Stimulated activated CD8-positive, alpha-beta memory T cell treated with anti-CD3 and anti-CD28 coated beads, Interleukin-15, amount 100 ng/mL, for 4 hours (primary cell): ENCODE results near the gene CCDC187.
"Not testable (repeated sequence)": the region's sequence is repeated elsewhere in the genome, so short reads cannot be mapped to it uniquely, and the experiment has no call there.

Experiments used
- DNase-seq, 2 donors: peaks; one replicate each; pipeline ENCODE4 v3.0.0-alpha.2; 2020; ENCODE audit warnings: low read depth in 2 of 2

CCDC187 gene

GRCh38 chr9:136303825-136304416, at the start of gene CCDC187:
Gene CCDC187 (minus strand): TSS chr9:136304094. CDS start chr9:136303830, 264 bp downstream.
- DNase-seq, result no peak

- DNase-seq, result no peak
Measured at GRCh38 chr9:136353088-136353487, 49.2 kb upstream of the CCDC187 start.

DNA sequence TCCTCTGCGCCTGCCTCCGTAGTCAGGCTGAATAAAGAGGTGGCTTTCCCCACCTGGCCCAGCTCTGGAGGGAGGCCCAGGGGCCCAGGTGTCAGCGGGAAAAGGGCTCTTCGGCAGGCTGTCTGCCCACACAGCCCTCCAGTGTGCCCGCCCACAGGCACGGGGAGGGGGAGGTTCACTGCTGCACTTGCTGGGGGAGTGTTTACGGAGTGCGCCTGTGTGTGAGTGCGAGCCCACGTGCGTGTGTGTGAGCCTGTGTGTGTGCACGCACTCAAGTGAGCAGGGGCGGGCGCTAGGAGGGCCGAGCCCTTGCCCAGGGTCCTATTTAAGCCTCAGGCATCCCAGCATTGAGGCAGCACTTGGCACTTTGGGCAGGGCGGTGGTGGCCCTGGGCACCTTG, 48.8 kb upstream of the CCDC187 start:
- DNase-seq, result no peak

DNA sequence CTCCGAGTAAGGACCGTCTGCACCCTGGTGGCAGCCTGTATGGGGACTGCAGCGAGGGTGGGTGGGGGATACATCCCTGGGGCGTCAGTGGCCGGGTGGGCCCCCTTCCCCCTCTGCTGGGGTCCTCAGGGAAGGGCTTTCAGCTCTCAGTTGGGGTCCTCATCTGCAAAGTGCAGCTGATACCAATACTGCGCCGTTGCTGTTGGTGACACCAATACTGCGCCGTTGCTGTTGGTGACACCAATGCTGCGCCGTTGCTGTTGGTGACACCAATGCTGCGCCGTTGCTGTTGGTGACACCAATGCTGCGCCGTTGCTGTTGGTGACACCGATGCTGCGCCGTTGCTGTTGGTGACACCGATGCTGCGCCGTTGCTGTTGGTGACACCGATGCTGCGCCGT, 48.0 kb upstream of the CCDC187 start:
- DNase-seq, result not testable (repeated sequence)

DNA sequence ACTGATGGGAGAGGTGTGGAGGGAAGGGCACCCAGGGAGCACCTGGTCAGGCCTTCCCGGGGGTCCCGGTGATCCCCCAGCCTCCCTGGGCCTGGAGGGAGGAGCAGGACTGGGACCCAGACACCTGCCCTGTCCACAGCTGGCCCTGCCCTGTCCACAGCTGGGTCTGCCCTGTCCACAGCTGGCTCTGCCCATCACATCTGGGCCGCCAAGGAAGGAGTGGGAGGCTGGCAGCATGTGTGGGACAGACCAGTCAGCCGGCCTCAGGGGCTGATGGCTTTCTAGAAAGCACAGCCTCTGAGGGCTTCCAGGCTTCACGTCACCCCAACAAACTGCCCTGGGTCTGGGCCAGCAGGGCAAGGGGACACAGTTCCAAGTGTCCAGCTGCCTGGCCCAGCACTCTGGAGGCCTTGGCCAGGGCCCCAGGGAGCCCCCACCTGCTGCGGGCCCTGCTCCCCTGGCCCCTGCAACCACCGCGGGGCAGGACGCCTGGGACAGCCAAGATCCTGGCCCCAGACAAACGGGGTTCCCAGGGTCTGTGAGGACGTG, 47.4 kb upstream of the CCDC187 start:
- no peak for DNase-seq

DNA sequence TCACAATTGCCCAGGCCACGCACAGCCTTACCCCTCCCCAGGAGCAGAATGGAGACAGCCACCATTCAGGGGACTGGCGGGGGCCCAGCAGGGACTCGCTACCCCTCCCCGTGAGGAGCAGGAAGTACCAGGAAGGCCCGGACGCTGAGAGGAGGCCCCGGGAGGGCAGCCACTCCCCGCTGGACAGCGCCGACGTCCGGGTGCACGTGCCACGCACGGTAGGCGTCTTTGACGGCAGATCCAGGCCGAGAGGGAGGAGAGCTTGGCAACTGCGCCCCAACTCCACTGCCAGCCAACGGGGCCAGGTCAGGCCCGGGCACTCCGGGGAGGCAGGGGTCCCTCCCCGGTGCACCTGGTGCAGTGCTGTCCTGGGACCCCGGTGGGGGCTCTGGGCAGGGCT, 45.7 kb upstream of the CCDC187 start:
- DNase-seq, result no peak

- DNase-seq, result no peak
Measured at GRCh38 chr9:136348691-136349090, 44.8 kb upstream of the CCDC187 start.

DNA sequence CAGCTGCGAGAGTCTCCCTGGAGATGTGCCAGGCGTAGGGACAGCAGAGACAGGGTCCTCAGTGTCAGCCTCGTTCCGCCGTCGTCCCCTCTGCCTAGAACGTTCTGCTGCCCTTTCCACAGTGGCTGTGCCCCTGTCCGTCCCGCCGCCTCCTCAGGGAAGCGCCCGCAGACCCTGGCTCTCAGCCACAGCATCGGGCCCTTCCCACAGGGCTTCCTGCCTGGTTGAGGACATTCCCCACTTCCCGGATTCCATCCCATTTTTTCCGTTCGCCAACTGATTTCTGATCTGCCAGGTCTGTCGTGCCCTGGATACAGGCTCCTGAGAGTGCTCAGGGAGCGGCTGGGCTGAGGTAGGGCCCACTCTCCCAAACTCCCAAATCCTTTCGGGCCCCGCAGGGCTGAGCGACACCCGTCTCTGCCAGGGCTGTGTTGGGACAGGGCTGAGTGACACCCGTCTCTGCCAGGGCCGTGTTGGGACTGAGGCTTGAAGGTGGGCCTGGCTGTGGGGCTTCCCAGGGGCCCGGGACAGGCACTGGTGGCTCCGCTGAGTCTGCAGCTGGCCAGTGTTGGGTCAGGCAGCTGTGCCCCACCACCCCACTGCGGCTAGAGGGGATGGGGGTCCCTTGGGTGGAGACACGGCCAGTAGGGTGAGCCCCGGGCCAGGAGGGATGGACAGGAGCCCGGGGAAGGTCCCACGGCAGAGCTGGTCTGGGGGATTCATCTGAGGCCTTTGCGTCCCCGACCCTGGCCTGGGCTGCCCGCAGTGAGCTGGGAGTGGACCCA, 43.8 kb upstream of the CCDC187 start:
- no peak for DNase-seq

DNA sequence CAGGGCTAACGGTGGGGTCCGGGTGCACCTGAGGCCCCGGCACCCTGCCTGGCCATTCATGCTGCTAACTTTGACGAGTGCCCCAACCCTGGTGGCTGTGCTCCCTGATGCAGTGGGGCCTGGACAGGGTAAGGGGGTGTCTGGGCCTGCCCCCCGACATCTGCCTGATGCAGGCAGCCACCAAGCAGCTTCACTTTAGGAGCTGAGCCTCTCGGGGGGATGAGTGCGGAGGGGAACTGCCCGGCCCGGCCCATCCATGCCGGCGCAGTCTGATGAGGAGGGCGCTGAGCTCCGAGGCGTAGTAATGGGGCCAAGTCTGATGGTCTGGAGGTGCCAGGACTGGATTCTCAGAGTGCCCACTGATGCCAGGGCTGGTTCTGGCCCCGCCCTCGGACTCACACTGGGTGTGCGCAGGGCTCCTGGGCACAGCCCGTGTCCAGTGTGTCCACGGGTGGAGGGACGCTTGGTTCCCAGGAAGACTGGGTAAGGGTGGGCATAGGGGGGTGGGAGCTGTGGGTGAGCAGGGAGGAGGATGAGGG, 43.1 kb upstream of the CCDC187 start:
- no peak for DNase-seq

GRCh38 chr9:136346157-136346481, 42.2 kb upstream of the CCDC187 start:
- DNase-seq, result no peak

DNA sequence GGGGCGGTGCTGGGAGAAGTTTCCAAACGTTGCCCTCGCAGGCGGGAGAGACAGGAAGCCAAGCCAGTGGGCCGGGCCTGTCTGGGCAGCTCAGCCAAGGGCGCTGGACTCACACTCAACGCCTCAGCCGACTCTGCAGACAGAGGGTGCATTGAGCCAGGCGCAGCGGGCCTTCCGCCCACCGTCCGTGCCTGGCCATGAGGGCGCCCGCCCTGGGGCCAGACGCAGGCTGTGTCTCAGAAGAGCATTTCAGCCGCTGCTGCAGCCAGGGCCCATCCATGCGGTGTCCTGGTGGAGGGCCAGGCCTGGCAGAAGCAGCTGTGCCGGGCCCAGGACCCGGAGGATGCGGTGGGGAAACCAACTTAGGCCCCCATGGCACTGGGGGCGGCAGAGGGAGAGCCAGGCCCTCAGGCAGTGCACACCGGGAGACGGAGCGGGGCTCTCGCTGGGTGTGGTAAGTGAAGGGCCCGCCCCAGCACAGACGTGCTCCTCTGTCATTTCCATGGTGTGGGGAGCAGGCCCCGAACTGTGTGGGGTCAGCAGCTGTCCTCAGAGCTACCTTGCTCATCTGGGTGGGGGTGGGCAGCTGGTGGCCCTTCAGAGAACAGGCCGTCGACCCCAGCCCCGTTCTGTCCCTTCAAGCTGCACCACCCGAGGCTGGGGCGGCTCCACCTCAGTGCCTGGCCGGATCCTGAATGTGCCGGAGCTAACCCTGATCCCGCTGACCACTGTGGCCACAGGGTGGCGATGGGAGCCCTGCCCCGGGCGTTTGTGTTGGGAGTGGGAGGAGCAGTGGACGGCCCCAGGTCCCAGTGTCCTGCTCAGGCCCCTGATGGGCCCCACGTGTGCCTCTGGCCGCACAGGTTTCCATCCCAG, 41.6 kb upstream of the CCDC187 start:
- no peak for DNase-seq

GRCh38 chr9:136344544-136345280, 40.8 kb upstream of the CCDC187 start:
- DNase-seq, result no peak

GRCh38 chr9:136343884-136344269, 40.0 kb upstream of the CCDC187 start:
- DNase-seq, result no peak

DNA sequence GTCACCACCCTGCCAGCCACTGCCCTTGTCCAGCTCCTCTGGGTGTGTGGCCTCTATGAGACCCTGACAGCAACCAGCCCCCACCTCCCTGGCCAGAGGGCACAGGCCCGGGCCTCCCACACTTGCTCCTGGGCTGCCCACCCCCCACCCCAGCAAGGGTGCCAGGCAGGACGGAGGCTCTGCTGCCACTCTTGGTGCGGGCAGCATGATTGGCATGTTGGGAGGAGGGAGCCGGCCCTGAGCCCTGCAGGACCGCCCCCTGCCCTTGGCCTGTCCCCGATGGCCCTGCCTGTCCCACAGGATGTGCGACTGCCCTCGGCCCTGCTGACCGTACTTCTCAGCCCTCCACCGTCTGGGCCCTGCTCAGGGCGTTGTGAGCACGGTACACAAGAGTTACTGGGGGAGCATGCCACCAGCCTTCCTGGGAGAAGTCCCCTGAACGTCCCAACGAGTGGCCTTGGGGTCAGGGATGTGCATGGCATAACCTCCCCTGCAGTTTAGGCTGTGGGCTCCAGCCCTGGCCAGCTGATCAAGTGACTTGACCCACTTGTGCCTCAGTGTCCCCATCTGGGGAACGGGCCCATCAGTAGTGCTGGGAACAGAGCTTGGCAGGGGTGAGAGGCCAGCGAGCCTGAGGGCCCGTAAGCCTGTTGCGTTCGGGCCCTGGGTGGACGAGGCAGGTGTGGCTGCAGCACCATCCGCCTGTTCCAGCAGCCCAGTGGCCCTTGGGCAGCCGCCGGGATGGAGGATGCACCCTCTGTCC, 39.4 kb upstream of the CCDC187 start:
- no peak for DNase-seq

DNA sequence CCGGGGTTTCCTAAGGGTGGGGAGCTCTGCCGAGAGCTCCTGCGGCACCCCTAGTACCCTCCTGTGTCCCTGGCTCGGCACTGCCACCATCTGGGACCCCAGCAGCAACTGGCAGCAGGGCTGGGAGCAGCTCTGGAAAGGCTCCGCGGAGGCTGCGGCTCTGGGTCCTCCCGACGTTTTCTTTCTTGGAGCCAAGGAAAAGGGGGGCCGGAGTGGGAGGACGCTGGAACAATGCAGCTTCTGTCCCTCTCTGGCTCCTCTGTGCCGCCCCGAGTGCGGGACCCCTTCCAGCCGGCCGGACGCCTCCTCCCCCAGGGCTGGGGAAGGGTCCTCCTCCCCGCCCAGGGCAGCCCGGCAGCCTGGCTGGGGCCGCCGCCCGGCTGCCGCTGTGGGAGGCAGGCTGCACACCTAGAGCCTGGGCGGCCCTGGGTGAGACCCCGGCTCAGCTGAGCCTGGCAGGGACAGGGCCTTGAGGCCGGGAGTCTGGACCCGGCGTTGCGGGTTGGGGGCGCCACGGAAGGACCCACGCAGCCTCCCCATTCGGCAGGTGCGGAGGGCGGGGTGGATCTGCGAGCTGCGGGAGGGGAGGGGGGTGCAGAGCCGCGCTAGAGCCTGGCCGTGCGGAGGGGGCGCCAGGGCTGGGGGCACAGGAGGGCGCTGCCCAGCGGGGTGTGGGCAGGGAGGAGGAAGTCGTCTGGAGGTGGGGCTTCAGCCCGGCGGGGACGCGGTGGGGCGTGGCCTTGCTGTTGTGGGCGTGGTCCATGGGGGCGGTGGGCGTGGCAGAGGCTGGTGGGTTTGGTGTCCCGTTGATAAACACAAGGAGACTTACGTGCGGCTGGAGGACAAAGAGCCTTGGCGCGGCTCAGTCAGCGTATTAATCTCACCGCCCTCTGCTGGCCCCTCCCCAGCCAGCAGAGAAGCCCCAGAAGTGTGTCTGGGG, 38.6 kb upstream of the CCDC187 start:
- peak in 1 of 2 donors; percentile 37 for DNase-seq

GRCh38 chr9:136341769-136342168, 37.9 kb upstream of the CCDC187 start:
- DNase-seq, result no peak

DNA sequence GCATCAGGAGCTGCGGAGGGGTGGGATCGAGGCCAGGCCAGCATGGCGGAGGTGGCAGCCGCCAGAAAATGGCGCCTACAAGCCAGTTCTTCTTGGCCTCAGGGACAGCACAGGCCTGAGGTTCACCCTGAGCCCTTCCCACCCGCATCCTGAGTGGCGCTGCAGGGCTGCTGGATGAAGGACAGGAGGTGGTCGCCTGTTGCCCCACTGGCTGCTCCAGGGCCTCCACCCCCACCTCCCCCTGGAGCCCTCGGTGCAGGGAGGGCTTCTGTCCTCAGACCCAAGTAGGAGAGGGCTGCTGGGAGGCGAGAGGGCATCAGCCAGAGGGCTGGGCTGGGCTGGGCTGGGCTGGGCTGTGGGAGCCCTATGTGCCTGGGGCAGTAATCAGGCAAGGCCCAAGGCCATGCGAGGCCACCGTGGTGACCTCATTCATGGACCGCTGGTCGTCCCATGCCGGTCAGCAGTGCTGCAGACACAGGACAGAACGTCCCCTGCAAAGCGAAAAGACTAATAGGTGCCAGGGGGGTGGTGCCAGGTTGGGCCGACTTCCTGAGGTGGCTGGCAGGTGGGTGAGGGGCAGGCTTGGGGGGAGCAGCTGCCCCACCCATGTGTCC, 37.3 kb upstream of the CCDC187 start:
- DNase-seq, result no peak

DNA sequence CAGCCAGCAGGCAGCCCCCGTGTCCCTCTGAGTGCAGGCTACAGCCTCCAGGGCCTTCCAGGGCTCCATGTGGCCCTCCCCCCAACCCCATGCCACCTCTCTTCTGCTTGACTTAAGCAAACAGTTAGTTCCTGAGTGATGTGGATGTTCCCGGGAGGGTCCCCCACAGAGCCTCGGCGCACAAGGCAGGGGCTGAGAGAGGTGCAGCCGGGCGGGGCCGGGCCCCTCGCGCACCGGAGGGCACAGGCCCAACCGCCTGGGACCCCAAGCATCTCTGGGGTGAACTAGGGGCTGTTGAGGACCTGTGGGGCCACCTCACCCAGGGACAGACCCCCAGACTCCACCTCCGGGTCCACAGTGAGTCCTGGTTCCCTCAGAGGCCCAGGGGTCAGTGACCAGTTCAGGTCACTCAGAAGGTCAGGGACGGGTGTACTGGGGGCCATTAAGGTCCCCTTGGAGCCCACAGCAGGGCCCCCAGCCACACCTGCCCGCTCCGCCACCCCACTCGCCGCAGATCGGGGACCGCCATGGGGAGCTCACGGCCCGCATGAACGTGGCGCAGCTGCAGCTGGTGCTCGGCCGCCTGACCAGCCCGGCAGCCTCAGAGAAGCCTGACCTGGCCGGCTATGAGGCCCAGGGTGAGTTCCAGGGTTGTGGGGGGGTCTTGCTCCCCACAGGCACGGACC, 36.6 kb upstream of the CCDC187 start:
- no peak for DNase-seq

GRCh38 chr9:136339958-136340310, 36.0 kb upstream of the CCDC187 start:
- DNase-seq, result no peak
